PC-3 (cell line): ENCODE results near the gene HPS6. TPM values are rescaled to one million over a fixed set of nuclear protein-coding genes. Genes with fewer than 3 reads are reported as not detected.

Source experiments
- ATAC-seq: fragments of 200-7000 bp; cut with Tn5 transposase; 2 replicates; pipeline ENCODE4 v1.9.1; 2020; ENCODE audit warnings: mild to moderate bottlenecking, moderate library complexity
- BruUV-seq: library from RNA; stranded (reverse); fragments of 400-500 nt; replicated peaks from 2 replicates; lab custom pipeline; 2021; lab: Mats Ljungman, UMichigan
- CTCF ChIA-PET: fragments of 300-600 bp; sonication (Branson Sonifier 250); formaldehyde crosslinking; loops from one replicate; lab custom pipeline; 2022; ENCODE audit warnings: antibody characterized with exemption; lab: Charles Lee
- POLR2A ChIA-PET: fragments of 300-600 bp; sonication (Branson Sonifier 250); formaldehyde crosslinking; loops from one replicate; lab custom pipeline; 2022; ENCODE audit warnings: antibody characterized with exemption; ENCODE audit not compliant: unreplicated experiment; lab: Charles Lee
- DNase-seq: peaks from one replicate; pipeline ENCODE4 v3.0.0-alpha.2; 2015
- H2AFZ ChIP-seq: fragments of 300-600 bp; sonication (generic); 2 replicates; pipeline ENCODE4 v1.6.0; 2016; ENCODE audit warnings: antibody characterized with exemption, low read length
- H3F3A ChIP-seq: fragments of 300-600 bp; sonication (generic); one replicate; pipeline ENCODE4 v1.6.0; 2017; ENCODE audit warnings: antibody characterized with exemption, low read length, control low read depth, mild to moderate bottlenecking; ENCODE audit not compliant: unreplicated experiment
- H3K27ac ChIP-seq: fragments of 300-600 bp; sonication (generic); 2 replicates; pipeline ENCODE4 v1.5.1; 2016; ENCODE audit warnings: mild to moderate bottlenecking, low read length
- H3K27me3 ChIP-seq: fragments of 300-600 bp; sonication (generic); 2 replicates; pipeline ENCODE4 v1.6.1; 2016; ENCODE audit warnings: low read length, mixed read lengths
- H3K36me3 ChIP-seq: fragments of 300-600 bp; sonication (generic); 2 replicates; pipeline ENCODE4 v1.6.1; 2016; ENCODE audit warnings: low read depth, mixed run types, low read length, mixed read lengths
- H3K4me1 ChIP-seq: fragments of 300-600 bp; sonication (generic); 2 replicates; pipeline ENCODE4 v1.5.1; 2016; ENCODE audit warnings: low read length; ENCODE audit not compliant: insufficient read depth
- H3K4me2 ChIP-seq: fragments of 300-600 bp; sonication (generic); 2 replicates; pipeline ENCODE4 v1.6.0; 2016; ENCODE audit warnings: low read length
- H3K4me3 ChIP-seq: fragments of 300-600 bp; sonication (generic); 2 replicates; pipeline ENCODE4 v1.5.1; 2016; ENCODE audit warnings: mild to moderate bottlenecking, low read length, mixed read lengths
- H3K79me2 ChIP-seq: fragments of 300-600 bp; sonication (generic); 2 replicates; pipeline ENCODE4 v1.6.1; 2017; ENCODE audit warnings: low read length, mixed read lengths
- H3K9ac ChIP-seq: fragments of 300-600 bp; sonication (generic); 2 replicates; pipeline ENCODE4 v1.6.0; 2016; ENCODE audit warnings: mild to moderate bottlenecking, low read length
- H3K9me2 ChIP-seq: fragments of 300-600 bp; sonication (generic); replicated peaks from 2 replicates; pipeline ENCODE4 v1.6.1; 2016; ENCODE audit warnings: mixed run types, low read length, mixed read lengths
- H3K9me3 ChIP-seq: fragments of 300-600 bp; sonication (generic); 2 replicates; pipeline ENCODE4 v1.6.1; 2016; ENCODE audit warnings: low read length, mixed read lengths
- H4K20me1 ChIP-seq: fragments of 300-600 bp; sonication (generic); 2 replicates; pipeline ENCODE4 v1.6.1; 2016; ENCODE audit warnings: low read length, mixed read lengths
- EZH2 ChIP-seq: fragments of 300-600 bp; sonication (generic); IDR thresholded peaks from one replicate; pipeline ENCODE4 v1.6.1; 2017; ENCODE audit warnings: antibody characterized with exemption, mild to moderate bottlenecking, low read length; ENCODE audit not compliant: unreplicated experiment
- EZH2phosphoT487 ChIP-seq: fragments of 300-600 bp; sonication (generic); IDR thresholded peaks from 2 replicates; pipeline ENCODE4 v1.6.1; 2018; ENCODE audit warnings: mild to moderate bottlenecking, antibody characterized with exemption, low read length, borderline replicate concordance
- intact Hi-C: fragments of 100-400 bp; cut with micrococcal nuclease; formaldehyde crosslinking; loops from 2 replicates; pipeline ENCODE4 v1.9.0; 2023
- total RNA-seq: library from RNA; depleted of rRNA; stranded (reverse); fragments of >200 nt; gene quantifications from 2 replicates; pipeline ENCODE4 v1.2.3, GENCODE V29; 2014
- TF ChIP-seq, protein P1 (sequence below): fragments of 300-600 bp; sonication (generic); conservative IDR thresholded peaks from 2 replicates; pipeline ENCODE4 v1.5.1; 2017; ENCODE audit warnings: antibody characterized with exemption, low read depth, mild to moderate bottlenecking, low read length

HPS6 gene
- total RNA-seq, 1 experiment from 2014 or later, result 24.0 TPM

DNA sequence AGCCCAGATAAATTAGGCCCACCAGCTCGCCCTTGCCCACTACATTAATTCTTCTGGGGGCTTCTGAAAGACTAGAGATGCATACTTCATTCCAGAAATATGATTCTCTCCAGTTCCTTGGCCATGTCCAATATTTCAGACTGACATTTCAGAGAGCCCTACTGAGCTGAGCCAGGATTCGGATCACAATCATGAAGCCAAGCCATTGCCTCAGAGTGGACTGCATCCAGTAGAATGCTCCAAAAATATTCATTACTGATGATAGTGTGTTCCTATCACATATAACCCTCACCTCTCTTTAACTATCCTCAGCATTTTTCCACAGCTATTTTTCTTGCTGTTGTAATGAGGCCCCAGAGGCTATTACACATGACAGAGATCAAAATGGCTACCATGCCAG, 47.9 kb upstream of the HPS6 start:
- DNase-seq (no peak), ATAC-seq (no peak)
- Histone ChIP-seq H3K9ac (no peak overlapping the region), H3K27ac (no peak overlapping the region), H3K79me2 (no peaks in the 10 kb centered on the region), H3K36me3 (no peaks in the 10 kb centered on the region; the same call in none of the 2 replicates), H2AFZ (no peak overlapping the region), H3K9me3 (no peaks in the 10 kb centered on the region), H3F3A (no peaks in the 10 kb centered on the region), H3K4me2 (no peak overlapping the region), H4K20me1 (no peaks in the 10 kb centered on the region), H3K27me3 (no peaks in the 10 kb centered on the region), H3K9me2 (no peaks in the 10 kb centered on the region), H3K4me1 (no peaks in the 10 kb centered on the region), H3K4me3 (no peak overlapping the region)
- TF ChIP-seq, protein P1, sequence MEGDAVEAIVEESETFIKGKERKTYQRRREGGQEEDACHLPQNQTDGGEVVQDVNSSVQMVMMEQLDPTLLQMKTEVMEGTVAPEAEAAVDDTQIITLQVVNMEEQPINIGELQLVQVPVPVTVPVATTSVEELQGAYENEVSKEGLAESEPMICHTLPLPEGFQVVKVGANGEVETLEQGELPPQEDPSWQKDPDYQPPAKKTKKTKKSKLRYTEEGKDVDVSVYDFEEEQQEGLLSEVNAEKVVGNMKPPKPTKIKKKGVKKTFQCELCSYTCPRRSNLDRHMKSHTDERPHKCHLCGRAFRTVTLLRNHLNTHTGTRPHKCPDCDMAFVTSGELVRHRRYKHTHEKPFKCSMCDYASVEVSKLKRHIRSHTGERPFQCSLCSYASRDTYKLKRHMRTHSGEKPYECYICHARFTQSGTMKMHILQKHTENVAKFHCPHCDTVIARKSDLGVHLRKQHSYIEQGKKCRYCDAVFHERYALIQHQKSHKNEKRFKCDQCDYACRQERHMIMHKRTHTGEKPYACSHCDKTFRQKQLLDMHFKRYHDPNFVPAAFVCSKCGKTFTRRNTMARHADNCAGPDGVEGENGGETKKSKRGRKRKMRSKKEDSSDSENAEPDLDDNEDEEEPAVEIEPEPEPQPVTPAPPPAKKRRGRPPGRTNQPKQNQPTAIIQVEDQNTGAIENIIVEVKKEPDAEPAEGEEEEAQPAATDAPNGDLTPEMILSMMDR, result no peak
- TF ChIP-seq EZH2phosphoT487 (no peak), EZH2 (no peak)
- BruUV-seq, result no TSS peak
- CTCF ChIA-PET, result no interaction called here
- POLR2A ChIA-PET, result no interaction called here
- intact Hi-C loops, result loop anchor here (10.0 kb wide), 1 partner anchor 58 kb away; no protein-coding TSS in a partner anchor

DNA sequence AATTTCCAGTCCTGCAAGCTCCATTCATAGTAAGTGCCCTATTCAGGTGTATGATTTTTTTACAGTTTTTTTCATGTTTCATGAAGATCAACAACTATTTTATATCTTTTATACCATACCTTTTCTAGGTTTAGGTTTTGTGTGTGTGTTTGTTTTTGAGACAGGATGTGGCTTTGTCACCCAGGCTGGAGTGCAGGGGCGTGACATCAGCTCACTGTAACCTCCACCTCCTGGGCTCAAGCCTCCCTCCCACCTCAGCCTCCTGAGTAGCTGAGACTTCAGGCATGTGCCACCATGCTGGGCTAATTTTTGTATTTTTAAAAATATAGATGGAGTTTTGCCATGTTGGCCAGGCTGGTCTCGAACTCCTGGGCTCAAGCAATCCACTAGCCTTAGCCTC, 44.2 kb upstream of the HPS6 start:
- Histone ChIP-seq H3K4me3 (no peak overlapping the region), H3K9ac (no peak overlapping the region), H3K4me2 (no peak overlapping the region), H3K79me2 (no peaks in the 10 kb centered on the region), H2AFZ (no peak overlapping the region), H3K9me3 (no peaks in the 10 kb centered on the region), H3F3A (no peaks in the 10 kb centered on the region), H3K9me2 (no peaks in the 10 kb centered on the region), H4K20me1 (no peaks in the 10 kb centered on the region), H3K4me1 (no peaks in the 10 kb centered on the region), H3K36me3 (no peaks in the 10 kb centered on the region; the same call in none of the 2 replicates), H3K27ac (no peak overlapping the region), H3K27me3 (no peaks in the 10 kb centered on the region)
- intact Hi-C loops, result no loop called here
- CTCF ChIA-PET, result interaction anchor here (0.7 kb wide), 1 partner anchor 13 kb away, joined by 3 read pairs; no protein-coding TSS in a partner anchor
- no TSS peak for BruUV-seq
- ATAC-seq, result no peak
- no peak for DNase-seq
- POLR2A ChIA-PET, result no interaction called here
- TF ChIP-seq EZH2 (no peak), EZH2phosphoT487 (no peak)
- TF ChIP-seq, protein P1, result no peak

DNA sequence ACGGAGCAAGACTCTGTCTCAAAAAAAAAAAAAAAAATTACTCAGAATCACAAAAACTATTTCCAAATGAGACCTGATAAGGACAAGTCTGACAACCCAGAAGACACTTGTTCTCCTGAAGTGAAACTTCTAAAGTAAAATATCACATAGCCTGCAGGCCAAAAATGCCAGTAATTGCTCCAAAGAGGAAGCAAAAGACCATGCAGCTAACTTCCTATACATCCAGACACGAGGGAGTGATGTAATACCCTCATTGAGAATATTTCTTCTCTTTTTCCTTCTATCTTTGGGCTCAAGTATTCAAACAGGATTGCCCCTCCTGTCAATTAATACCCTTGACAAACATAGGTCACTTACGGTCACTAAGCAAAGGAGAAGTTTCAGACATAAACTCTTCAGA, 40.4 kb upstream of the HPS6 start:
- Histone ChIP-seq H3K9me3 (no peaks in the 10 kb centered on the region), H3K36me3 (no peaks in the 10 kb centered on the region; the same call in none of the 2 replicates), H4K20me1 (no peaks in the 10 kb centered on the region), H3K27me3 (no peaks in the 10 kb centered on the region), H3K9ac (no peak overlapping the region), H3K9me2 (no peaks in the 10 kb centered on the region), H3F3A (no peaks in the 10 kb centered on the region), H3K4me1 (no peaks in the 10 kb centered on the region), H3K4me2 (no peak overlapping the region), H3K79me2 (no peaks in the 10 kb centered on the region), H3K4me3 (no peak overlapping the region), H3K27ac (no peak overlapping the region), H2AFZ (no peak overlapping the region)
- ChIA-PET CTCF (no interaction called here), POLR2A (no interaction called here)
- TF ChIP-seq EZH2, result no peak
- TF ChIP-seq EZH2phosphoT487, result no peak
- TF ChIP-seq, protein P1, result no peak
- ATAC-seq, result no peak
- intact Hi-C loops, result no loop called here
- BruUV-seq, result no TSS peak
- DNase-seq, result no peak
